Breast epithelium (tissue), 3 donors: Measurements from ENCODE around the gene PRPS1L1.

Experiments used
- CTCF ChIP-seq, 3 donors: fragments of 450-650 bp; IDR thresholded peaks; one replicate each; pipeline ENCODE4 v1.5.1; 2016 to 2017; ENCODE audit warnings: antibody characterized with exemption in 3 of 3, mild to moderate bottlenecking in 3 of 3, moderate library complexity in 3 of 3
- POLR2A ChIP-seq: fragments of 450-650 bp; IDR thresholded peaks from one replicate; pipeline ENCODE4 v1.6.1; 2016; ENCODE audit warnings: antibody characterized with exemption, mild to moderate bottlenecking, moderate library complexity
- POLR2AphosphoS5 ChIP-seq, 3 donors: sonication (generic); formaldehyde crosslinking; IDR thresholded peaks; one replicate each; pipeline ENCODE4 v1.6.1; 2017; ENCODE audit warnings: antibody characterized with exemption in 3 of 3

GRCh38 chr7:18046601-18047000 lies 19.0 kb upstream of the PRPS1L1 start:
- TF ChIP-seq POLR2A, result no peak
- no peak for TF ChIP-seq CTCF (IDR thresholded peaks at IDR 0.05)
- TF ChIP-seq POLR2AphosphoS5 (IDR thresholded peaks at IDR 0.05), result no peak
